ENCODE results near the gene RNF214.
A peak's percentile ranks its signal among the peaks of the same experiment; 100 is the strongest.

RNF214 gene

DNA sequence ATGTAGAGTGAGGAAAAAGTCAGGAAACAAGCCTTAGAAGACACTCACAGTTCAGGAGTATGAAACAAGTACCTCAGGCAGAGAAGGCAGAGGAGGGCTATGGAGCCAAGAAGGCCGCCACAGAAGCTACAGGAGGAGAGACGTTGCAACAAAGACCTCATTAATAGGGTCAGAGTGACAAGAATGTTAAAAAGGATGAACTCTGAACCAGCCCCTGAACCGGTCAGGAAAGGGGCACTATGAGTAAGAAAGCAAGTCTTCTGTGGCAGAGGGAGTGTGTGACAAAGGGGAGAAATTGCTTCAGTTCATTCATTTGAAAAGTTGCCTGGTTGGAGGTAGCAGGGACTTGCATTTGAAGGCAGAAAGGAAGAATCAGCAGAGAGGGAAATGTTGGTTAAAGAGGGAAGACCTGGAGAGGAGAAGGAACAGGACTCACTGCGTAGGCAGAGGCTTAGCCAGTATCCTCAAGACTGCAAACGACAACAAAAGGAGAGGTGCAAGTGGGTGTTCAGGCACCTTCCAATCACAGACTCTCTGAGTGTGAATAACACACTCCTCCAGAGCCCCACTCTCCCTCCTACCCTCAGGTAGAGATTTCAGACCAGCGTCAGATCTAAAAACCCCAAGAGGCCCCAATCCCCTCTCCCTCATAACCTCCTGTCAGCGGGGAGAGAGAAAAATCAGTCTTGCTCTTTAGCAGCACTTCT is 17.9 kb upstream of the RNF214 start:
- DNase-seq (ENCODE audit: low spot score): no peak

DNA sequence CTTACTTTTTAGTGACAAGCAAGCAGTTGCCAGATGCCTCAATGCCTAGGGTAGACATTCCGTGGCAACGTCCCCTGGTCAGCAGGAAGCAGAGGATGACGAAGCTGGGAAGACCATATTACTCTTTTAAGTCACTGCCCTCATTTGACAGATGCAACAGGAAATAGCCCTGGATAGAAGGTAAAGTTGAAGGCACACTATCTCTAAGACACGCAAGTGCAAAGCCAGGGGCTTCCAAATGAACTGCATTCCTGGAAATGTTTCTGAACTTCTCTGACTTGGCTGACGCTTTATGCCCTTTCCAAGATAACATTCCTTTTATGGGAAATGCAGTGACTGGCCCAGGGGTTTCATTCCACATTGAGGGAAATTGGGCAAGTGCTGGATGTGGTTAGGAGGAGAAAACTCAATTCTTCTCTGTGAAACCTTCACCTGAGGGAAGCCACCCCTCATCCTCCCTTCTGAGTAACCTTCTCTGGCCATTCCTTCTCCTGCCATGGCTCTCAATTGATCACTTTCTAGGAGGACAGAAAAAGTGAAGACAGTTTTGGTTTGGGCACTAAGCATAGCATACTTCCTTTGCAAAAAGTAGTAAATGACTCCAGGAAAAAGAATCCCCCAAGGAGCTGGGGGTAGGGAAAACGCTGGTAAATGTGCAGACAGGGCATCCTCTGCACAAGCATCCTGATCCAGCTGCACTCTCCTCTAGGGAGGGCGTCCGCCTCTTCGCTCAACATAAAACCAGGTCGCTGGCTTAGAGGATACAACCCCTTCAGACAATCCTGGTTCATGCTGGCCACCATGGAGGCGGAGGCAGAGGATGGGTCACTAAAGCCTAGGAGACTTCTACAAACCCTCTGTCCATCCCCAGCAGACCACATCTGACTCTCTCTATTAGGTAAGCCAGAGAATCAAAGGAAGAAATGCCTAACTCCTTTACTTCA is 15.1 kb upstream of the RNF214 start:
- no peak for DNase-seq (ENCODE audit: low spot score)

- DNase-seq (ENCODE audit: low spot score): no peak
These were observed 14.1 kb upstream of the RNF214 start for GRCh38 chr11:117218133-117218915.

DNA sequence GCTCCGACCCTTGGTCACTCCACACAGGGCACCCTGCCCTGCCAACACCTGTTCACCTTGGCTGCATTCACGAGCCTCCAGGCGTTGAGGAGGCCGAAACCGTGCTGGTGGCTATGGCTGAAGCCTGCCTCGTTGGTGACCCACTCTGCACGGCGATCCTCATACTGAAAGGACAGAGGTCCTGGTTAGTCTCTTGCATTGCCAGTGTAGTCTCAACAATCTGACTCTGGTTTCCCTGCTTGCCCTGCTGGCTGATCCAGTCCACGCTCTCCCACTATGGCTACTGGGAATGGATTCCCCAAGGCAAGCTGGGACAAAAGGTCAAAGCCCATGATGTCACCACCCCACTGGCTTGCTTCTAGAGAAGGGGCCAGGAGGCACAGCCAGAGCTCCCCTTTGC is 13.5 kb upstream of the RNF214 start:
- DNase-seq (ENCODE audit: low spot score): no peak

GRCh38 chr11:117219455-117219854 is 13.0 kb upstream of the RNF214 start:
- DNase-seq (ENCODE audit: low spot score): no peak

DNA sequence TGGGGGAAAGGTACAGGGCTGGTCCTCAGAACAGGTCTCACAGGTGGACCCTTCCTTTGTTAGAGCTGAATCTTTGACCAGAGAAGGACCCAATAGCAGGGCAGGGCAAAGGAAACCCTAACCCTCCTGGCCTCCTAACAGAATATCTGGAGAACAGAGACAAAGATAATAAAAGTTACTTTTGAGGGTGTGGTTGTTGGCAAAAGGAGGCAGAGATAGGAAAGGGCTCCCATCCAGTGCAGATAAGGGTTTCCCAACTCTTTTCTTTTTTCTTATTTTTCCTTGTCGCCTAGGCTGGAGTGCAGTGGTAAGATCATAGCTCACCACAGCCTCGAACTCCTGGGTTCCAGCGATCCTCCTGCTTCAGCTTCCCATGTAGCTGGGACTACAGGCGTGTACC is 12.5 kb upstream of the RNF214 start:
- no peak for DNase-seq (ENCODE audit: low spot score)

GRCh38 chr11:117220568-117220967 is 11.9 kb upstream of the RNF214 start:
- peak; percentile 61 for DNase-seq (ENCODE audit: low spot score)

DNA sequence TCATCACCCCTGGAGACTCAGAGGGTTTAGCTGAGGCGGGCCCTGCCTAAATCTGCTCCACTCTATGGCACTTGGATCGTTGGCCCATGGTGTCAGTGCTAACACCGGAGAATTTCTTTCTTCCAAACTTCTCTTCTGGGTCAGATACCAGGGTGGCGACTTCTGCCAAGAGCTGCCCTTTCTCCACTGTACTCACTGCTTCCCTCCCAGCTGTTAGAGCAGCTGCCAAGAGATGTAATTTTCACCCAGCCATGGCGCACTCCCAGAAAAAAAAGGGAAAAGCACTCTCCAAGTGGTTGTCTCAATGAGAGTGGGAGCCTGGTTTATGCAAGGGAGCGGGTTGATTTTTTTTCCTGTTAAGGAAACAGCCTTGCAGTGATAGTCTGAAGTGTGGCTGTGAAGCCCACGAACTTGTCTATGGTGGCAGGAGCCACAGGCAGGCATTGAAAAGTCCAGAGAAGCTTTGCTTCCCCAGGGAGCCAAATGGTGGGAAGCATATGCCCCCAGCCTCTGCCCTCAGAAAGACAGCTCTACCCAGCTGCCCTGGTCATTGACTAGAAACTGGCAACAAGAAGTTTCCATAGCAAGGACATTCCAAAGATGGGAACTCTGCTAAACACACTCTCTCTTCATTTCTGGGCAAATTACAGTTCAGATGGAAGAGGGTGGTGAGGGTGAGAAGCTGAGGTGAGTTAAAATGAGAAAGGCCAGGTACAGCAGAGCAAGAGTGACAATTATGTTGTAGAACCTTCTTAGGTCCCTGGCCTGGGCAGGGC is 11.3 kb upstream of the RNF214 start:
- DNase-seq (ENCODE audit: low spot score): peak; percentile 60

- no peak for DNase-seq (ENCODE audit: low spot score)
These were observed 10.5 kb upstream of the RNF214 start for GRCh38 chr11:117221775-117222517.

DNA sequence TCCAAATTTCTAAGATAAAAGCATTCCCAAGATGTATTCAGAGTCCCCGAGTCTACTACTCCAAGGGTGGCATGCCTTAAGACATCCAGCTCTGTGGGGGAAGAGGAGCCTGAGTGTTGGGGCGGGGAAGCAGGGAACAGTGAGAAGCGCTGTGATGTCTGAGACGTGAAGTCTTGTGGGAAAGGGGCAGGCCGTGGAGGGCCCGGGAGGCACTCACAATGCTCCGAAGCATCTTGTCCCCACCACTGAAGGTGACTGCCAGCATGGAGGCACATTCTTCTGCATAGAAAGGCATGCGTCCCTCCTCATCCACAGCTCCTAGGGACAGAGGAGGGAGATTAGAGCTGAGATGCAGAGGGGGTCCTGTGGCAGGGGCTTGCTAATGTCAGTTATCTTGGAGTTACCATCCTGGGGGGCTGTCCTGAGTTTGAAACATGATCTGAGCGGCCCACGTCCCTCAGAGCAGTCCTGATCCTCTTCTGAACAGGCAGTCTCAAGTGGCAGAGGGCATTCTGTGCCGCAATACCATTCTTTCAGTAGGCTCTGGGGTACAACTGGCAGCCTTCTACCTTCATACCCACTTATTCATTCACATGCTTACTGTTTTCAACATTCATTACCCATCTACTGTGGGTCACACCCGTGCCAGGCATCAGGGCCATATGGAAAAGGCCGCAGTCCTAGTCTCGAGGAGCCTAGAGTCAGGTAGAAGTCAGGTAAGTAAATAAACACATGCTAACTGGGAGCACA is 9.3 kb upstream of the RNF214 start:
- DNase-seq (ENCODE audit: low spot score): no peak

GRCh38 chr11:117223741-117224689 is 8.5 kb upstream of the RNF214 start:
- DNase-seq (ENCODE audit: low spot score): no peak

DNA sequence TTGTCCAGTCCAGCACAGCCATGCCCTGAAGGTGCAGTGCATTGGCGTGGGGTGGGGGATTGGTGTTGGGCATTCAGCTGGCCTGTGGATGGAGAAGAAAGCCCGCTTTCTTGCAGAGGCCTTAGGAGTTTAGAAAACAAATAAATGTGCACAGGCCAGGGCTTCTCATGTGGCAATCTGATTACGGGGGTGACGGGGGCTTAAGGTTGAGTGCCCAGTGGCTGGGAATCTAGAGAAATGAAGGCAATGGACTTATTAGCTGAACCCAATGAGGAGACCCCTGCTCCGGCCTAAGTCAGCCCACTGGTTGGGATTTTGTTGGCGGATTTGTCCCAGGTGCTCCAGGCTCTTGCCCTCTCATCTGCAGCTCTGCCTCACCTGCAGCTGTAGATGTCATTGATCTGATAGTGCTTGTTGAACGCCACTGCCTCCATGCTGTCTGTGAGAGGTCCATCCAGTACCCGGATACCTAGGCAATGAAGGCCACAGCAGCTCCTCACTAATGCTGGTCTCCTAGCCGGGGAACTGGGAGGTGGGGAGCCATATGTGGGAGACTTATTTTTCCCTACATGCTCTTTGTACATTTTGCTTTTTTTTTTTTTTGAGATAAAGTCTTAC is 6.8 kb upstream of the RNF214 start:
- DNase-seq (ENCODE audit: low spot score): no peak

DNA sequence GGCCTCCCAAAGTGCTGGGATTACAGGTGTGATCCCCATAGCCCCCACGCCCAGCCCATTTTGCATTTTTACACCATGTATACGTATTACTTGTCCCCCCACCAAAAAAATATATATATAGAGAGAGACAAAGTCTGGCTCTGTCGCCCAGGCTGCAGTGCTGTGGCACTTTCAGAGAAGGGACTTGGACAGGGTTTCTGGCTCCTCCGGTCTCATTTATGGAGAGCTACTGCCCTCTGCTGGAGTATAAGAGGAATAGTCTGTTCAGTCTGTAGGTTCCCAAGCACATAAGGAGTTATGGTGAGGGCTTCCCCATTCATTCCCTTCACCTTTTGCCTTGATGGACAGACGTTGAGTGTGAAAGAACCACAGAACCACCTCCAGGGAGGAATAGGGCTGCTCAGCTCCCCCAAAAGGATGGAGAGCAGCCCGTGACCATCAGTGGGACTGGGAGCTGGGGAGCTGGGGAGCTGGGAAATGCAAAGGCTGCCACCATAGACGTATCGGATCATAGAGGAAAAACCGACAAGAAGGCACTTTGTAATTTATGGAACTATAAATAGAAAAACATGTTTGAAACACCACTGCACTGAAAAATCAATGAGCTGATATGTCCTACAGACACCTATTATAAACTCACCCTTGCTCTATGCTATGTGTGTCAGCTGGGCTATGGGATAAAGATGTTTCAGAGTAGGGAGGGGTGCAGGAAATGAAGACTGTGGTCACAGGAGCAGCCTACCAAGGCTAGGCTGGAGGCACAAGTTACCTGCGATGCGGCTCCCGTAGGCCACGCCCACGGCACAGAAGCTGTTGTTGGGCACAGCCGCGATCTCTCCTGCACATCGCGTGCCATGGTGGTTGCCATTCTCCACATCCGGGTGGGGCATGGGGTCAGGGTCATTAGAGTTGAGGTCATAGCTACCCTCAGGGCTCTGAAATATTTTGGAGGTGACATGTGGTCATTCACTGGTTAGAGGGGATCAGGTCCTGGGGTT is 5.8 kb upstream of the RNF214 start:
- DNase-seq (ENCODE audit: low spot score): peak; percentile 94

DNA sequence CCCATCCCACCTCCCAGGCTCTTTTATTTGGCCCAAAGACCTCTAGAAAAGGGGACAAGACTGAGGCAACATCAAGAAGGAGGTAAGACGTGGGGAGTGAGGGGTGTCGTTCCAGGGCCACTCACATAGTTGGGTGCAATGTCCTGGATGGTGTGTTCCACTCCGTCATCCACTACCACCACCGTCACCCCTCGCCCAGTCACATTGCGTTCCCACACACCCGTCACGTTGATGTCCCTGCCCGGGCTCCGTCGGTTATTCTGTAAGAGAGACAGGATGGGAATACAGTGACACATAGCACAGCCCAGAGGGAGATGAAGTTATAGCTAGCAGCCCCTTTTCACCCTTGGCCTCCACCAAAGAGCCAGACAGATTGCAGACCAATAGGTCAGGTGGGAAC is 4.4 kb upstream of the RNF214 start:
- DNase-seq (ENCODE audit: low spot score): no peak

DNA sequence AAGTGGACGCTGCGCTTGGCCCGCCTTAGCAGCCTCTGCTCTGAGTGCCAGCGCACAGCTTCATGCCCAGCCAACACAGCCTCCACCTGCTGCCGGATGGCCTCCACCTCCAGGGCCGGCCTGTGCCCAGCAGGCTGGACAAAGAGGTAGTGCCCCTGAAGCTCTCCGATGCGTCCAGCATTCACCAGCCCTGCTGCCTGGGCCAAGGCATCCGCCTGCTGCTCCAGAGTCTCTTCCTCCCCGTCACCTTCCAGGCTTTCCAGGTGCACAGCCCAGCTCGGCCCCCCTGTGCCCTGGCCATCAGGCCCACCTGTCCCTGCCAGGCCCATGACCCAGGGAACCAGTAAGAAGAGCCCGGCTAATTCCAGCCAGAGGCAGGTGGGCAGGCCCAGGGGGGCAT is 3.1 kb upstream of the RNF214 start:
- no peak for DNase-seq (ENCODE audit: low spot score)

- DNase-seq (ENCODE audit: low spot score): no peak
These were observed 2.6 kb upstream of the RNF214 start for GRCh38 chr11:117229931-117230285.

DNA sequence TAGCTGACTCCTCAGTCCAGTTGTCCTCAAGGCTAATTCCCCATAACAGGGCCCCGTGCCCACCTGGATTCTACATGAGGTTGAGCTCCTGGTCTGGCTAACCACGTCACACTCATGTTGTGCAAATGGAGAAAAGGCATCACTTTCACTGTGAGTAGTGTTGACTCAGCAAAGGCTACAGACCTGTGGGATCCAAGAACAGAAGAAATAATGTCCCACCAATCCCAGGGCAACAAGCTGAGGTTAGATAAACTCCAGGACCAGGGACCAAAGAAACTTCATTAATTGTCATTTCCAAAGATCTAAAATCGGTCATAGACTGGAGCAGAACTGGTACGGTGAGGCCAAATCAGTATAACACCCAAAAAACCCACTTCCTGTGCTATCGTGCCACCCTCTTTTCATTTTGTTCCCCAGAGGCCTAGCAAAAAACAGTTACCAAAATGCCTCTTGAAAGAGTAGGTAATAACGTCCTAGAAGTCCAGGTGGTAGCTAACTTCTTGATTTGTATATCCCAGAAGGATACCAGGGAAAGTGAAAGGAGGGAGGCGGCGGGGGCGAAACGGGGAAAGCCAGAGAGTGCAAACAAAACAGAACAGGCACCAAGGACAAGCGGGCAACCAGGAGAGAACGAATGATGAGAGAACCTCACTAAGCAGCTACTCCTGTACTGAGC is 2.0 kb upstream of the RNF214 start:
- DNase-seq (ENCODE audit: low spot score): no peak

All from pons (tissue), 1 donor.